Measurements from ENCODE around the gene MAST1.

MAST1 gene

DNA sequence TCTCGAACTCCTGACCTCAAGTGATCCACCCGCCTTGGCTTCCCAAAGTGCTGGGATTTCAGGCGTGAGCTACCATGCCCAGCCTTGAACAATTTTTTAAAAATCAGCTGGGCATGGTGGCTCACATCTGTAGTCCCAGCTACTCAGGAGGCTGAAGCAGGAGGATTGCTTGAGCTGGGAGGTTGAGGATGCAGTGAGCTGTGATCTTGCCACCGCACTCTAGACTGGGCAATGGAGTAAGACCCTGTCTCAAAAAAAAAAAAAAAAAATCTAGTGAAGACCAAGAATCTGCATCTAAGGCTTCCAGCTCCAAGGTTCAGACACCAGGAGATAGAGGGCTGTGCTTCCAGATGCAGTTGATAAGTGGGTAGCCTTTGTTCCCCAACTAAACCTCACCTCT, 25.8 kb downstream of the MAST1 start:
- Histone ChIP-seq H3K27ac (no peak overlapping the region), H3K9me3 (replicated peaks in 1 of 11) (no peaks in the 10 kb centered on the region), H3K27me3 (no peaks in the 10 kb centered on the region), H3K4me2 (no peak overlapping the region), H3K4me3 (no peak overlapping the region), H3K4me1 (peaks cover 9 to 14% (median 12%) of the 10 kb centered on the region in 10 experiments; a peak in 19 of 20 replicates), H3K36me3 (no peaks in the 10 kb centered on the region; a peak in 1 of 22 replicates), H4K20me1 (no peaks in the 10 kb centered on the region), H3K9ac (no peak overlapping the region)
- no peak for TF ChIP-seq Cebpa-rat (IDR thresholded peaks at IDR 0.05)

DNA sequence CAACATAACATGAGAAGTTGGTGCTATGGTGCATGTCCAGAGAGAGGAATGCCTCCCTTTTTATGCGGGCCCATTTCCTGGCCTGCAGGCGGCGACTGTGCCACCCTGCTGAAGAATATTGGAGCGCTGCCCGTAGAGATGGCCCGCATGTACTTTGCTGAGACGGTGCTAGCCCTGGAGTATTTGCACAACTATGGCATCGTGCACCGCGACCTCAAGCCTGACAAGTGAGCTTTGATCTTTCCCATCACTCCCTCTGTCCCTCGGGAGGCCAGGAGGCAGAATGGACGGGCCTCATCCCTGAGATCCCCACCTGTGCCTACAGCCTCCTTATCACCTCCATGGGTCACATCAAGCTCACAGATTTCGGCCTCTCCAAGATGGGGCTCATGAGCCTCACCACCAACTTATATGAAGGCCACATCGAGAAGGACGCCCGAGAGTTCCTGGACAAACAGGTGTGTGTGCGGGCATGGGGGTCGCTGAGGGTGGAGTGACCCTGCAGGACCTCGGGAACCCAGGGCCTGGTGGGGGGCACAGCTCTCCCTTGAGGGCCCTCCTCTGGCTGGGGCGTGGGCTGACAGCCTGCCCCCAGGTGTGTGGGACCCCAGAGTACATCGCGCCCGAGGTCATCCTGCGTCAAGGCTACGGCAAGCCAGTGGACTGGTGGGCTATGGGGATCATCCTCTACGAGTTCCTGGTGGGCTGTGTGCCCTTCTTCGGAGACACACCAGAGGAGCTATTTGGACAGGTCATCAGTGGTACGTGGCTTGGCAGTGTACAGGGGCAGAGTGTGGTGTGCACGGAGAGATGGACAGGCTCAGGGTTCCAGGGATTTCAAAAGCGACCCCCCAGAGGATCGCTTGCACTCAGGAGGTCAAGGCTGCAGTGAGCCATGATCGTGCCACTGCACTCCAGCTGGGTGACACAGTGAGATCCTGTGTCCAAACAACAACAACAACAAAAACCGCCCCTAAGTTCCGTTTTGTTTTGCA, 26.7 kb downstream of the MAST1 start:
- Histone ChIP-seq H3K4me3 (no peak overlapping the region), H3K9ac (no peak overlapping the region), H3K27me3 (no peaks in the 10 kb centered on the region), H3K36me3 (no peaks in the 10 kb centered on the region; a peak in 1 of 22 replicates), H3K4me2 (no peak overlapping the region), H3K4me1 (peaks cover 9 to 14% (median 12%) of the 10 kb centered on the region in 10 experiments; a peak in 19 of 20 replicates), H3K27ac (no peak overlapping the region), H3K9me3 (replicated peaks in 1 of 11) (no peaks in the 10 kb centered on the region), H4K20me1 (no peaks in the 10 kb centered on the region)
- TF ChIP-seq Cebpa-rat (IDR thresholded peaks at IDR 0.05), result no peak

DNA sequence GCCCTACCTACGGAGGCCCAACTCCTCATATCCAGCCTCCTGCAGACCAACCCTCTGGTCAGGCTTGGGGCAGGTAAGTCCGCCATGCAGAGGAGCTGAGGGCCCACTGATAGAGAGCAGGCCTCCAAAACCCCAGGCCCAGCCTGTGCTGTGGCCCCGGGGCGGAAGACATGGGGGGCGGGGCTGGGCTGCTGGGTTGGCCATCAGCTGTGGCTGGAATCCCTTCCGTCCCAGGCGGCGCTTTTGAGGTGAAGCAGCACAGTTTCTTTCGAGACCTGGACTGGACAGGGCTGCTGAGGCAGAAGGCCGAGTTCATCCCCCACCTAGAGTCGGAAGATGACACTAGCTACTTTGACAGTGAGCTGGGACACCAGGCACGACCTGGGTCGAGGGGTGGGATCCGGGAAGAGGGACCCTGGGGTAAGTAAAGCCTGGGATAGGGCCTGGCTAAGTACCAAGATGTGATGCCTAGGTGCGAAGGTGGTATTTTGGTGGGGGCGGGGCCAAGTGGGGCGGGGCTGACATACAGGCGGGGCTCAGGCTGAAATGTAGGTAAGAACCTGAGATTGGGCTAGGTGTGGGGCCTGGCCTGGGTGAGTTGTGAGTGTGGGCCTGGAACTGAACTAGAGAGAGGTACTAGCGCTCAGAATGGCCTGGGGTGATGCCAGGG, 27.6 kb downstream of the MAST1 start:
- Histone ChIP-seq H3K27me3 (no peaks in the 10 kb centered on the region), H3K27ac (no peak overlapping the region), H3K4me3 (no peak overlapping the region), H3K9me3 (replicated peaks in 1 of 11) (no peaks in the 10 kb centered on the region), H3K9ac (no peak overlapping the region), H4K20me1 (no peaks in the 10 kb centered on the region), H3K4me1 (peaks cover 9 to 14% (median 12%) of the 10 kb centered on the region in 10 experiments; a peak in 19 of 20 replicates), H3K36me3 (peaks cover 0 to 4% (median 0%) of the 10 kb centered on the region in 11 experiments; a peak in 2 of 22 replicates), H3K4me2 (no peak overlapping the region)
- TF ChIP-seq Cebpa-rat (IDR thresholded peaks at IDR 0.05), result no peak

DNA sequence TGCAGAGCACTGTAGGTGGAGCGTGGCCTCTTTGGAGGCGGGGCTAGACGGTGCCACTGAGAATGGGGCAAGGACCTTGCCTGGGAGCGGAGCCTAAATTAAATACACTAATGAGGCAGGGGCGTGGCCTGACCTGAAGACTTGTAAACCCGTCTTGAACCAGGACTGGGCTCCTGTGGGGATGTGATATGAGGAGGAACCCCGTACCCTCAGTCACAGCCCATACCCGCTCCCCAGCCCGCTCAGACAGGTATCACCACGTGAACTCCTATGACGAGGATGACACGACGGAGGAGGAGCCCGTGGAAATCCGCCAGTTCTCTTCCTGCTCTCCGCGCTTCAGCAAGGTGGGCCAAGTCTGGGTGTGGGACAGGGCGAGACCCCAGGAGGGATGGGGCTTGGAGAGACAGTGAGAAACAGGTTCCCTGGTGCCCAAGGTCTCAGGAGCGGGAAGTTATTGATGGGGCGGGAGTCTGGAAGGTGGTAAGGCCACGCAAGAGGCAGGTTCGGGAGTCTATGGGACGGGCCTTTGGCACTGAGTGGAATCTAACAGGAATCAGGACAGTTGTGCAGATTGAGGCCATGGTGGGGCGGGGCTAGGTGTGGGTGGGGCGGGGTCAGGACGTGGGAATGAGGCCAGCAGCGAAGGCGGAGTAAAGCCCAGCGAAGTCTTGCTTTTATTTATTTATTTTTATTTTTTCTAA, 28.3 kb downstream of the MAST1 start:
- H3K4me1 ChIP-seq, result peaks cover 9 to 14% (median 12%) of the 10 kb centered on the region in 10 experiments; a peak in 19 of 20 replicates
- peaks cover 0 to 4% (median 0%) of the 10 kb centered on the region in 11 experiments; a peak in 2 of 22 replicates for H3K36me3 ChIP-seq
- no peak for TF ChIP-seq Cebpa-rat (IDR thresholded peaks at IDR 0.05)
- no peak overlapping the region for H3K27ac ChIP-seq
- H3K4me3 ChIP-seq, result no peak overlapping the region; a peak in 2 of 20 replicates
- no peaks in the 10 kb centered on the region for H3K9me3 ChIP-seq (replicated peaks in 1 of 11)
- H3K4me2 ChIP-seq, result peak overlapping the region in 10 of 11 experiments; percentile 79 to 96 (median 84); a peak in 14 of 22 replicates
- H4K20me1 ChIP-seq, result peaks cover 0 to 5% (median 0%) of the 10 kb centered on the region in 11 experiments; a peak in 1 of 22 replicates
- no peak overlapping the region for H3K9ac ChIP-seq
- H3K27me3 ChIP-seq, result no peaks in the 10 kb centered on the region

DNA sequence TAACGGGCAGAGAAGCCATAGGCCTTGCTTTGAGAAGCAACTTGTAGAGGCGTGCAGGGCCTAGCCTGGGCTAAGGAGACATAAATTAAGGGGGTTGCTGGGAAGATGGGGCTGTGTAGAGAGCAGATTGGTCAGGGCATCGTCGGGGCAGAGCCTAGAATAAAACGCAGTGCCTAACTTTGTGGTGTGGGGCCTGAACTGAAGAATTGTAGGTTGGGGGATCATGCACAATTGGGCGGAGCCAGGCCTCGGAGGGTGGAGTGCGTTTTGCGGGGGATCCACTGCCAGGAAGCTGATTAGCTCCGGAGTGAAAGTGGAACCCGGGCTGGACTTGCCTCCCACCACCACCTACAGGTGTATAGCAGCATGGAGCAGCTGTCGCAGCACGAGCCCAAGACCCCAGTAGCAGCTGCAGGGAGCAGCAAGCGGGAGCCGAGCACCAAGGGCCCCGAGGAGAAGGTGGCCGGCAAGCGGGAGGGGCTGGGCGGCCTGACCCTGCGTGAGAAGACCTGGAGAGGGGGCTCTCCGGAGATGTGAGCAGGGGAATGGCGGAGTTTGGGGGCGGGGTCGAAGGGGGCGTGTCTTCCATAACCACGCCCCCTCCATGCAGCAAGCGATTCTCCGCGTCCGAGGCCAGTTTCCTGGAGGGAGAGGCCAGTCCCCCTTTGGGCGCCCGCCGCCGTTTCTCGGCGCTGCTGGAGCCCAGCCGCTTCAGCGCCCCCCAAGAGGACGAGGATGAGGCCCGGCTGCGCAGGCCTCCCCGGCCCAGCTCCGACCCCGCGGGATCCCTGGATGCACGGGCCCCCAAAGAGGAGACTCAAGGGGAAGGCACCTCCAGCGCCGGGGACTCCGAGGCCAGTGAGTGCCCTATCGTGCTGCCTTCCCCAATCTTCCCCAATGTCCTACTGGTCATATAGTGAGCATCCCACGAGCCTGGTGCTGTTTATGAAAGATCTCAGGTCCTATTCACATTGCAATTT, 29.1 kb downstream of the MAST1 start:
- no peaks in the 10 kb centered on the region for H3K27me3 ChIP-seq
- H3K36me3 ChIP-seq, result peaks cover 0 to 9% (median 0%) of the 10 kb centered on the region in 11 experiments; a peak in 3 of 22 replicates
- peak overlapping the region in 10 of 11 experiments; percentile 34 to 65 (median 54); a peak in 17 of 22 replicates for H3K9ac ChIP-seq
- H3K4me2 ChIP-seq, result peak overlapping the region; percentile 79 to 96 (median 85)
- H3K4me1 ChIP-seq, result peaks cover 9 to 14% (median 12%) of the 10 kb centered on the region in 10 experiments; a peak in 19 of 20 replicates
- H3K27ac ChIP-seq, result peak overlapping the region in 4 of 11 experiments; percentile 11 to 47 (median 22); a peak in 3 of 22 replicates
- TF ChIP-seq Cebpa-rat (IDR thresholded peaks at IDR 0.05), result no peak
- peaks cover 0 to 9% (median 0%) of the 10 kb centered on the region in 11 experiments; a peak in 2 of 22 replicates for H4K20me1 ChIP-seq
- 0 out of 22 replicates have a peak, but pooled peaks cover 0 to under 1% (median 0%) of the 10 kb centered on the region in 11 experiments for H3K9me3 ChIP-seq (replicated peaks in 1 of 11)
- peak overlapping the region; percentile 39 to 69 (median 50) for H3K4me3 ChIP-seq

DNA sequence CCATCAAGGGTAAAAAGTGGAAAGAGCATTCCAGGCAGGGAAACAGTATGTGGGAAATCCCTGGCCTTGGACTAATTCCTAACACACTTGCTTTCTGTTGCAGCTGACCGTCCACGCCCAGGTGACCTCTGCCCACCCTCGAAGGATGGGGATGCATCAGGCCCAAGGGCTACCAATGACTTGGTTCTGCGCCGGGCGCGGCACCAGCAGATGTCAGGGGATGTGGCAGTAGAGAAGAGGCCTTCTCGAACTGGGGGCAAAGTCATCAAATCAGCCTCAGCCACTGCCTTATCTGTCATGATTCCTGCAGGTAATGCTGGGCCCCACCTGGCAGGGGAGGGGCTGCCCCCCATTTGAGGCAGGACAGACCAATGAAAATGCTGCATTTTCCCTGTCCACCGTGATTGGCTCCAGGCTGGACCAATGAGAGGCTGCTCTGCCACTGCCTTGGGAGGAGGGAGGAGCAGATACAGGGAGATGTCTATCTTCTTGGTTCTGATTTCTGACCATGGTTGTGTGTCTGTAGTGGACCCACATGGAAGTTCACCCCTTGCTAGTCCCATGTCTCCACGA, 30.3 kb downstream of the MAST1 start:
- Histone ChIP-seq H3K36me3 (peaks cover 5 to 18% (median 7%) of the 10 kb centered on the region in 11 experiments; a peak in 19 of 22 replicates), H3K9ac (no peak overlapping the region), H3K4me2 (peak overlapping the region in 1 of 11 experiments; percentile 91; a peak in 2 of 22 replicates), H3K9me3 (replicated peaks in 1 of 11) (peaks cover 6 to 13% (median 9%) of the 10 kb centered on the region in 11 experiments), H3K27me3 (no peaks in the 10 kb centered on the region), H3K4me3 (no peak overlapping the region), H3K27ac (no peak overlapping the region), H4K20me1 (peaks cover 0 to 15% (median 0%) of the 10 kb centered on the region in 11 experiments; a peak in 2 of 22 replicates), H3K4me1 (peaks cover 9 to 14% (median 12%) of the 10 kb centered on the region in 10 experiments; a peak in 19 of 20 replicates)
- TF ChIP-seq Cebpa-rat (IDR thresholded peaks at IDR 0.05), result no peak

DNA sequence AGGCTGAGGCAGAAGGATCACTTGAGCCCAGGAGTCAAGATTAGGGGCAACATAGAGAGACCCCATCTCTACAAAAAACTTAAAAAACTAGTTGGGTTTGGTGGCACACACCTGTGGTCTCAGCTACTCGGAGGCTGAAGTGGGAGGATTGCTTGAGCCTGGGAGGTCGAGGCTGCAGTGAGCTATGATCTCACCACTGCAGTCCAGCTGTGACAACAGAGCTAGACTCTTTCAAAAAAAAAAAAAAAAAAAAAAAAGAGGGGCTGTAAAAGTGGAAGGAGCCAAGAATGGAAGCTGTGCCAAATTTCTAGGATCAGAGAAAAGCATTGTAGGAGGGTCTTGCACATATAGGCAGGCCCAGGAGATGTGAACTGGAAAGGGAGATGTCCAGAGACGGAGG, 33.4 kb downstream of the MAST1 start:
- Histone ChIP-seq H3K4me3 (no peak overlapping the region), H3K9ac (no peak overlapping the region), H3K9me3 (replicated peaks in 1 of 11) (peaks cover 9 to 23% (median 18%) of the 10 kb centered on the region in 11 experiments), H3K27ac (no peak overlapping the region), H3K27me3 (no peaks in the 10 kb centered on the region), H4K20me1 (peaks cover 0 to 44% (median 0%) of the 10 kb centered on the region in 11 experiments; a peak in 6 of 22 replicates), H3K4me1 (peaks cover 9 to 21% (median 13%) of the 10 kb centered on the region in 10 experiments), H3K4me2 (no peak overlapping the region), H3K36me3 (peaks cover 5 to 49% (median 21%) of the 10 kb centered on the region in 11 experiments; a peak in 20 of 22 replicates)
- no peak for TF ChIP-seq Cebpa-rat (IDR thresholded peaks at IDR 0.05)

Measured in BLaER1 treated with 17β-estradiol and CSF1 and Interleukin-3, amounts not matched to agents 10 nM and 100 nM (cell line).